Mesenchymal stem cell (in vitro differentiated cells and primary cell): ENCODE results near the gene RABEP1.

Experiments used
- DNase-seq: peaks from one replicate; pipeline ENCODE4 v3.0.0-alpha.2; 2013
- H2AFZ ChIP-seq: one replicate; pipeline ENCODE4 v1.6.1; 2013; ENCODE audit warnings: low read depth, mild to moderate bottlenecking, control low read depth, inconsistent platforms, low read length, moderate library complexity
- H2AK5ac ChIP-seq: 2 replicates; pipeline ENCODE4 v1.6.1; 2013; ENCODE audit warnings: low read length, moderate library complexity, mild to moderate bottlenecking, inconsistent platforms; ENCODE audit not compliant: severe bottlenecking
- H2BK120ac ChIP-seq: one replicate; pipeline ENCODE4 v1.6.1; 2013; ENCODE audit warnings: low read depth, mild to moderate bottlenecking, inconsistent platforms, low read length, moderate library complexity
- H2BK12ac ChIP-seq, 2 experiments: one replicate each; pipeline ENCODE4 v1.6.1; 2013; ENCODE audit warnings: inconsistent platforms in 2 of 2, low read length in 2 of 2, mild to moderate bottlenecking in 2 of 2, moderate library complexity in 2 of 2, control low read depth in 1 of 2
- H2BK15ac ChIP-seq: one replicate; pipeline ENCODE4 v1.6.1; 2013; ENCODE audit warnings: mild to moderate bottlenecking, low read depth, inconsistent platforms; ENCODE audit not compliant: poor library complexity, severe bottlenecking
- H2BK5ac ChIP-seq: 2 replicates; pipeline ENCODE4 v1.6.1; 2013; ENCODE audit warnings: low read depth, mild to moderate bottlenecking, low read length, control low read depth, inconsistent platforms; ENCODE audit not compliant: poor library complexity, severe bottlenecking
- H3K14ac ChIP-seq, 2 experiments: one replicate each; pipeline ENCODE4 v1.6.1; 2013; ENCODE audit warnings: inconsistent platforms in 2 of 2, low read length in 2 of 2, control low read depth in 1 of 2, mild to moderate bottlenecking in 1 of 2, moderate library complexity in 1 of 2
- H3K18ac ChIP-seq, 2 experiments: one replicate each; pipeline ENCODE4 v1.6.1; 2013; ENCODE audit warnings: inconsistent platforms in 2 of 2, low read length in 2 of 2, control low read depth in 1 of 2, low read depth in 1 of 2, mild to moderate bottlenecking in 1 of 2
- H3K23ac ChIP-seq, 2 experiments: one replicate each; pipeline ENCODE4 v1.6.1; 2013; ENCODE audit warnings: inconsistent platforms in 2 of 2, low read length in 2 of 2, mild to moderate bottlenecking in 2 of 2, moderate library complexity in 2 of 2, control low read depth in 1 of 2
- H3K27ac ChIP-seq: 2 replicates; pipeline ENCODE4 v1.5.1; 2013; ENCODE audit warnings: mild to moderate bottlenecking, moderate library complexity, low read length, control low read depth, inconsistent platforms; ENCODE audit not compliant: poor library complexity, severe bottlenecking
- H3K27me3 ChIP-seq, 2 experiments: 2 replicates each; pipeline versions ENCODE4 v1.6.1 to v1.7.0; 2013; ENCODE audit warnings: low read length in 2 of 2, mild to moderate bottlenecking in 2 of 2, moderate library complexity in 2 of 2, control low read depth in 1 of 2, inconsistent platforms in 1 of 2; ENCODE audit not compliant: control insufficient read depth in 1 of 2, insufficient read depth in 1 of 2
- H3K36me3 ChIP-seq, 2 experiments: 2 replicates each; pipeline versions ENCODE4 v1.6.1 to v1.7.0; 2013; ENCODE audit warnings: low read length in 2 of 2, control low read depth in 1 of 2, inconsistent platforms in 1 of 2, low read depth in 1 of 2, mild to moderate bottlenecking in 1 of 2; ENCODE audit not compliant: insufficient read depth in 2 of 2, control insufficient read depth in 1 of 2
- H3K4ac ChIP-seq, 2 experiments: one replicate each; pipeline ENCODE4 v1.6.1; 2013; ENCODE audit warnings: inconsistent platforms in 2 of 2, low read length in 2 of 2, mild to moderate bottlenecking in 2 of 2, moderate library complexity in 2 of 2, control low read depth in 1 of 2, low read depth in 1 of 2
- H3K4me1 ChIP-seq: 2 replicates; pipeline ENCODE4 v1.6.1; 2013; ENCODE audit warnings: low read depth, low read length, control low read depth; ENCODE audit not compliant: control insufficient read depth, insufficient read depth
- H3K4me2 ChIP-seq: 2 replicates; pipeline ENCODE4 v1.6.1; 2013; ENCODE audit warnings: low read length, mild to moderate bottlenecking, inconsistent platforms; ENCODE audit not compliant: poor library complexity, severe bottlenecking
- H3K4me3 ChIP-seq, 2 experiments: 2 replicates each; pipeline versions ENCODE4 v1.5.1 to v1.7.0; 2013; ENCODE audit warnings: low read length in 2 of 2, mild to moderate bottlenecking in 2 of 2, control low read depth in 1 of 2, low read depth in 1 of 2; ENCODE audit not compliant: insufficient read depth in 1 of 2
- H3K79me1 ChIP-seq: replicated peaks from 2 replicates; pipeline ENCODE4 v1.6.1; 2013; ENCODE audit warnings: mild to moderate bottlenecking, control low read depth, low read length, inconsistent platforms; ENCODE audit not compliant: poor library complexity, severe bottlenecking
- H3K9ac ChIP-seq: 2 replicates; pipeline ENCODE4 v1.7.0; 2013; ENCODE audit warnings: mild to moderate bottlenecking, low read length, moderate library complexity
- H3K9me3 ChIP-seq: 2 replicates; pipeline ENCODE4 v1.7.0; 2013; ENCODE audit warnings: mild to moderate bottlenecking, low read length; ENCODE audit not compliant: control insufficient read depth
- H4K8ac ChIP-seq: one replicate; pipeline ENCODE4 v1.6.1; 2013; ENCODE audit warnings: inconsistent platforms, mild to moderate bottlenecking, low read length, moderate library complexity
- H4K91ac ChIP-seq: one replicate; pipeline ENCODE4 v1.6.1; 2013; ENCODE audit warnings: mild to moderate bottlenecking, low read length, inconsistent platforms
- WGBS: methylation state at CpG from one replicate; pipeline ENCODE4 v1.1.7; 2013; ENCODE audit warnings: mixed read lengths; 5-methylcytosine and 5-hydroxymethylcytosine counted together

The RABEP1 gene

DNA sequence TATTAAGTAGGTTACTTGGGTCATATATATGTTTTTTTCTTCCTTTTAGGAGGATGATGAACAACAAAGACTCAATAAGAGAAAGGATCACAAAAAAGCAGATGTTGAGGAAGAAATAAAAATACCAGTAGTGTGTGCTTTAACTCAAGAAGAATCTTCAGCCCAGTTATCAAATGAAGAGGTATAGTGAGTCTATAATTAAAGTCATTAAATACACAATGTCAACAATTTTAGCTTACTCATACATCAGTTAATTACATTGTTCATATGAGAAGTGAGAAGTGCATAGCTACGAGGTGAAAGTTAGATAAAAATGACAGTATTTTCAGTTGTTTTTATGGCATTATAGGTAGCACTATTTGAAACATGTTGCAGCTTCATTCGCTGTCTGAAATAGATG is 72.2 kb downstream of the RABEP1 start:
- Histone ChIP-seq H3K9me3 (no peaks in the 10 kb centered on the region), H2BK15ac (no peak overlapping the region)

GRCh38 chr17:5354886-5355415 is 72.9 kb downstream of the RABEP1 start:
- Histone ChIP-seq H2BK120ac (no peak overlapping the region), H3K27ac (no peak overlapping the region), H4K8ac (no peak overlapping the region), H3K4me2 (no peak overlapping the region), H3K36me3 (peaks cover 23 to 85% of the 10 kb centered on the region in 2 experiments), H2AK5ac (no peak overlapping the region), H4K91ac (no peak overlapping the region), H2AFZ (no peak overlapping the region), H3K23ac (no peak overlapping the region), H3K14ac (no peak overlapping the region), H2BK12ac (peak overlapping the region in 1 of 2 experiments; percentile 34), H3K9ac (no peak overlapping the region), H3K4me1 (no peaks in the 10 kb centered on the region), H2BK5ac (no peak overlapping the region), H3K9me3 (no peaks in the 10 kb centered on the region), H3K4ac (no peak overlapping the region), H3K79me1 (peaks cover 12% of the 10 kb centered on the region), H3K18ac (no peak overlapping the region), H3K27me3 (no peaks in the 10 kb centered on the region), H2BK15ac (no peak overlapping the region), H3K4me3 (no peak overlapping the region)
- DNase-seq = no peak
- 96% methylated on average over 1 of the region's 2 CpGs for WGBS

More for the DNA sequence above, 72.2 kb downstream of the RABEP1 start:
- peaks cover 25 to 85% of the 10 kb centered on the region in 2 experiments for H3K36me3 ChIP-seq
- H3K4me1 ChIP-seq = no peaks in the 10 kb centered on the region
- no peaks in the 10 kb centered on the region for H3K27me3 ChIP-seq
- H3K4ac ChIP-seq = no peak overlapping the region
- H3K9ac ChIP-seq = no peak overlapping the region
- no peak overlapping the region for H2BK120ac ChIP-seq
- H2BK5ac ChIP-seq = no peak overlapping the region
- H3K4me2 ChIP-seq = no peak overlapping the region
- no peak overlapping the region for H3K27ac ChIP-seq
- DNase-seq = no peak
- H2AFZ ChIP-seq = no peak overlapping the region
- H3K79me1 ChIP-seq = peaks cover 12% of the 10 kb centered on the region
- no peak overlapping the region for H4K91ac ChIP-seq
- H3K4me3 ChIP-seq = no peak overlapping the region
- 100% methylated on average over 1 of the region's 2 CpGs for WGBS
- H3K14ac ChIP-seq = no peak overlapping the region
- no peak overlapping the region for H2AK5ac ChIP-seq
- no peak overlapping the region for H4K8ac ChIP-seq
- H2BK12ac ChIP-seq = no peak overlapping the region
- no peak overlapping the region for H3K18ac ChIP-seq
- no peak overlapping the region for H3K23ac ChIP-seq

DNA sequence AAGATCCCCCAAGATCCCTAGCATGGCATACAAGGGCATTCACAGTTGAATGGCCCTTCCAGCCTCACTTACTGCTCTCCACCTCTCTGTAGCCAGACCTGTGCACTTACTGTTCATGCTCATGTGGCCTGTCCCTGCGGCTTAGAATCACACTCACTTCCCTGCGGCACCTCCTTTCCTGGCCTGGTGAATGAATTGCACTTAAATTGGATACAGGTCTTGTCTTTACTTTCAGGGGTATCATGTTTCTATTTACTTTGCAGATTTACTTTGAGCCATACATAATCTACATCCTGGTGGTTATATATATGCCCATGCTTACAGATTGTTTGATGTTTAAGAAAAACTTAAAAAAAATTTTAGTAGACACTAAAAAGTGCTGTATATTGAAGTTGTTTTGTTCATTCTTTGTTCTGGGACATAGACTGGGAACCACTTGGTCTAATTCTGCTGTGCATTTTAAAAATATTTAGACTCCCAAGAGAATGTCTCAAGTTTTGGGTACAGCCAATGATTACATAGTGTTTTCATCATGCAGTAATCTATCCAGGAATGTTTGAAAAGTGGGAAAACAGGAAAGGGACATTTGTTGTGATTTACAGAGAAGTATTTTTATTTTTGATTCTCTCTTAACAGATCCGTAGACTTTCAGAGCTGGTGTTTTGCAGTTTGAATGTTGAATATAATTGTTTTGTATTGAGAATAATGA is 73.5 kb downstream of the RABEP1 start:
- H3K27ac ChIP-seq = no peak overlapping the region
- H4K8ac ChIP-seq = no peak overlapping the region
- no peak overlapping the region for H3K23ac ChIP-seq
- no peak overlapping the region for H2BK120ac ChIP-seq
- H3K9me3 ChIP-seq = no peaks in the 10 kb centered on the region
- no peak overlapping the region for H4K91ac ChIP-seq
- no peak overlapping the region for H2BK5ac ChIP-seq
- WGBS = 87% methylated on average over 1 of the region's 3 CpGs
- H3K9ac ChIP-seq = peak overlapping the region; percentile 52
- H3K4ac ChIP-seq = no peak overlapping the region
- no peak overlapping the region for H3K14ac ChIP-seq
- no peak overlapping the region for H2AK5ac ChIP-seq
- no peak overlapping the region for H2AFZ ChIP-seq
- H3K36me3 ChIP-seq = peaks cover 24 to 85% of the 10 kb centered on the region in 2 experiments
- H3K4me2 ChIP-seq = no peak overlapping the region
- peak overlapping the region in 1 of 2 experiments; percentile 4 for H3K18ac ChIP-seq
- DNase-seq = no peak
- H2BK15ac ChIP-seq = no peak overlapping the region
- no peak overlapping the region for H2BK12ac ChIP-seq
- no peaks in the 10 kb centered on the region for H3K27me3 ChIP-seq
- no peaks in the 10 kb centered on the region for H3K4me1 ChIP-seq
- H3K79me1 ChIP-seq = peaks cover 14% of the 10 kb centered on the region
- H3K4me3 ChIP-seq = no peak overlapping the region

- H3K9ac ChIP-seq = no peak overlapping the region
- H2BK5ac ChIP-seq = no peak overlapping the region
- no peak overlapping the region for H4K91ac ChIP-seq
- no peak overlapping the region for H3K18ac ChIP-seq
- no peak overlapping the region for H2BK12ac ChIP-seq
- H3K23ac ChIP-seq = no peak overlapping the region
- no peak overlapping the region for H2BK15ac ChIP-seq
- no peak overlapping the region for H4K8ac ChIP-seq
- H3K4me3 ChIP-seq = no peak overlapping the region
- no peak overlapping the region for H2AFZ ChIP-seq
- H2BK120ac ChIP-seq = no peak overlapping the region
- no peak overlapping the region for H2AK5ac ChIP-seq
- no peak overlapping the region for H3K4ac ChIP-seq
- no peaks in the 10 kb centered on the region for H3K4me1 ChIP-seq
- no peaks in the 10 kb centered on the region for H3K9me3 ChIP-seq
- peaks cover 25 to 74% of the 10 kb centered on the region in 2 experiments for H3K36me3 ChIP-seq
- no peaks in the 10 kb centered on the region for H3K27me3 ChIP-seq
- no peak overlapping the region for H3K14ac ChIP-seq
- no peak overlapping the region for H3K4me2 ChIP-seq
- 92% methylated on average over 9 of the region's 9 CpGs for WGBS
- no peak overlapping the region for H3K27ac ChIP-seq
- DNase-seq = no peak
- peaks cover 14% of the 10 kb centered on the region for H3K79me1 ChIP-seq
Measured at GRCh38 chr17:5361426-5361825, 79.3 kb downstream of the RABEP1 start.
